ENCODE data around the gene IGF1R. TPM values are rescaled to one million over a fixed set of nuclear protein-coding genes. Genes with fewer than 3 reads are reported as not detected.

Gene IGF1R
- total and polyA plus RNA-seq, 2 donors (not counting 3 experiments of a cell fraction or from before 2014, with no cell fraction given): 16.1 to 59.1 TPM

DNA sequence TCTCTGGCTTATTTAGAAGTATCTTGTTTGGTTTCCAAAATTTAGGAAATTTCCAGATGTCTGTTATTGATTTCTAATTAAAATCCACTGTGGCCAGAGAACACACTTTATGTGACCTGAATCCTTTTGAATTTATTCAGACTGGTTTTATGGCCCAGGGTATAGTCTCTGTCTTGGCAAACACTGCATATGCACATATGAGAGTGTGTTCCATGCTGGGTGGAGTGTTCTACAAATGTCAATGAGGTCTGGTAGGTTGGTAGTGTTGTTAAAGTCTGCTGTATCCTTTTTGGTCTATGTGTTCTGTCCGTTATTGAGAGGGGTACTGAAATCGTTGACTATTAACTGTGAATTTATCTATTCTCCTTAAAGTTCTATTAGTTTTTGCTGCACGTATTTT lies 329.1 kb downstream of the IGF1R start:
- DNase-seq (ENCODE audit: low read depth, low spot score) (no peak), FAIRE-seq (no peak)
- no peaks in the 10 kb centered on the region for H3K79me2 ChIP-seq (ENCODE audit: control insufficient read depth, insufficient read depth, low read length)
- no peak overlapping the region for H3K4me2 ChIP-seq (ENCODE audit: insufficient read depth, low read length)
- ChIA-PET CTCF (no interaction called here), POLR2A (no interaction called here)
- H3K27me3 ChIP-seq (ENCODE audit: control insufficient read depth in 2 of 2, insufficient read depth in 2 of 2, low read length in 2 of 2): no peaks in the 10 kb centered on the region
- H4K20me1 ChIP-seq (replicated peaks; ENCODE audit: control insufficient read depth, extremely low read depth, insufficient read depth, low read length): no peaks in the 10 kb centered on the region
- BruUV-seq (replicated peaks): no TSS peak
- no peaks in the 10 kb centered on the region for H3K4me1 ChIP-seq (ENCODE audit: control insufficient read depth, extremely low read depth, insufficient read depth, low read length)
- H3K9me3 ChIP-seq (replicated peaks; ENCODE audit: control insufficient read depth, insufficient read depth, low read length): no peaks in the 10 kb centered on the region
- dilution Hi-C loops (cut with MboI; ENCODE audit: extremely low pct_ligation_motif_present, low sequenced_read_pairs) (no loop called here), intact Hi-C loops (cut with micrococcal nuclease) (no loop called here)
- H3K27ac ChIP-seq (ENCODE audit: insufficient read depth, low read depth, low read length): no peak overlapping the region
- no peaks in the 10 kb centered on the region for H3K36me3 ChIP-seq (ENCODE audit: control insufficient read depth in 2 of 2, extremely low read depth in 1 of 2, insufficient read depth in 2 of 2, low read length in 2 of 2)
- no peak overlapping the region for H3K9ac ChIP-seq (replicated peaks; ENCODE audit: extremely low read depth, insufficient read depth, low read length)
- H3K4me3 ChIP-seq (replicated peaks in 1 of 3; ENCODE audit: insufficient read depth in 1 of 3, low read depth in 1 of 3, low read length in 3 of 3): no peak overlapping the region
- no peaks in the 10 kb centered on the region for H3K9me1 ChIP-seq (replicated peaks; ENCODE audit: control insufficient read depth, extremely low read depth, insufficient read depth, low read length)
- TF ChIP-seq POLR2A (IDR thresholded peaks at IDR 0.05; ENCODE audit: low read depth, low read length) (no peak), EZH2 (IDR thresholded peaks at IDR 0.05; ENCODE audit: borderline replicate concordance, low read depth, low read length, severe bottlenecking) (no peak), FOS (IDR thresholded peaks at IDR 0.05; ENCODE audit: borderline replicate concordance, insufficient read depth, low read length) (no peak), GATA2 (IDR thresholded peaks at IDR 0.05; ENCODE audit: insufficient read depth, insufficient read length, low read depth, low read length) (no peak), POLR2AphosphoS5 (IDR thresholded peaks at IDR 0.05; ENCODE audit: insufficient read depth, low read depth, low read length) (no peak), MYC (IDR thresholded peaks at IDR 0.05; ENCODE audit: low read depth, low read length) (no peak), JUN (IDR thresholded peaks at IDR 0.05; ENCODE audit: borderline replicate concordance, insufficient read depth, insufficient read length, low read depth) (no peak)
- TF ChIP-seq, protein P1, sequence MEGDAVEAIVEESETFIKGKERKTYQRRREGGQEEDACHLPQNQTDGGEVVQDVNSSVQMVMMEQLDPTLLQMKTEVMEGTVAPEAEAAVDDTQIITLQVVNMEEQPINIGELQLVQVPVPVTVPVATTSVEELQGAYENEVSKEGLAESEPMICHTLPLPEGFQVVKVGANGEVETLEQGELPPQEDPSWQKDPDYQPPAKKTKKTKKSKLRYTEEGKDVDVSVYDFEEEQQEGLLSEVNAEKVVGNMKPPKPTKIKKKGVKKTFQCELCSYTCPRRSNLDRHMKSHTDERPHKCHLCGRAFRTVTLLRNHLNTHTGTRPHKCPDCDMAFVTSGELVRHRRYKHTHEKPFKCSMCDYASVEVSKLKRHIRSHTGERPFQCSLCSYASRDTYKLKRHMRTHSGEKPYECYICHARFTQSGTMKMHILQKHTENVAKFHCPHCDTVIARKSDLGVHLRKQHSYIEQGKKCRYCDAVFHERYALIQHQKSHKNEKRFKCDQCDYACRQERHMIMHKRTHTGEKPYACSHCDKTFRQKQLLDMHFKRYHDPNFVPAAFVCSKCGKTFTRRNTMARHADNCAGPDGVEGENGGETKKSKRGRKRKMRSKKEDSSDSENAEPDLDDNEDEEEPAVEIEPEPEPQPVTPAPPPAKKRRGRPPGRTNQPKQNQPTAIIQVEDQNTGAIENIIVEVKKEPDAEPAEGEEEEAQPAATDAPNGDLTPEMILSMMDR (IDR thresholded peaks at IDR 0.05; ENCODE audit: extremely low read depth in 1 of 2, insufficient read depth in 1 of 2, low read depth in 1 of 2, low read length in 2 of 2): no peak
- TF ChIP-seq, protein P2, sequence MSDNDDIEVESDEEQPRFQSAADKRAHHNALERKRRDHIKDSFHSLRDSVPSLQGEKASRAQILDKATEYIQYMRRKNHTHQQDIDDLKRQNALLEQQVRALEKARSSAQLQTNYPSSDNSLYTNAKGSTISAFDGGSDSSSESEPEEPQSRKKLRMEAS (IDR thresholded peaks at IDR 0.05; ENCODE audit: insufficient read depth, insufficient read length): no peak
- no peak overlapping the region for H2AFZ ChIP-seq (ENCODE audit: low read depth, low read length)
